Endothelial cell (in vitro differentiated cells): ENCODE measurements around the gene CNTN4. TPM values are rescaled to one million over a fixed set of nuclear protein-coding genes. Genes with fewer than 3 reads are reported as not detected.

ENCODE experiments used
- DNase-seq: peaks from one replicate; pipeline ENCODE4 v3.0.0; 2021; ENCODE audit warnings: low spot score
- H3K27ac Mint-ChIP-seq: one replicate; pipeline ENCODE4 v1.8.0; 2021; ENCODE audit warnings: mixed read lengths, inconsistent platforms; ENCODE audit not compliant: unreplicated experiment
- H3K27me3 Mint-ChIP-seq: one replicate; pipeline ENCODE4 v1.8.0; 2021; ENCODE audit warnings: mild to moderate bottlenecking, moderate library complexity, mixed read lengths, inconsistent platforms; ENCODE audit not compliant: unreplicated experiment
- H3K36me3 Mint-ChIP-seq: one replicate; pipeline ENCODE4 v1.8.0; 2021; ENCODE audit warnings: mild to moderate bottlenecking, low read depth, mixed read lengths, inconsistent platforms; ENCODE audit not compliant: unreplicated experiment
- H3K4me1 Mint-ChIP-seq: one replicate; pipeline ENCODE4 v1.8.0; 2021; ENCODE audit warnings: mild to moderate bottlenecking, mixed read lengths, inconsistent platforms; ENCODE audit not compliant: unreplicated experiment
- H3K4me3 Mint-ChIP-seq: one replicate; pipeline ENCODE4 v1.8.0; 2021; ENCODE audit warnings: mild to moderate bottlenecking, mixed read lengths, inconsistent platforms; ENCODE audit not compliant: unreplicated experiment
- H3K9me3 Mint-ChIP-seq: one replicate; pipeline ENCODE4 v1.8.0; 2021; ENCODE audit warnings: mixed read lengths, inconsistent platforms; ENCODE audit not compliant: unreplicated experiment
- CTCF ChIP-seq: fragments of 200-600 bp; sonication (generic); IDR thresholded peaks from one replicate; pipeline ENCODE4 v1.5.0; 2021; ENCODE audit warnings: antibody characterized with exemption; ENCODE audit not compliant: unreplicated experiment
- total RNA-seq: library from RNA; stranded (reverse); fragmentation: NEBNext Ultra II Directional; extraction: Animal tissue kit (Norgen Biotek cat#: 25700); gene quantifications from one replicate; pipeline ENCODE4 v1.2.1, GENCODE V29; 2021; ENCODE audit not compliant: unreplicated experiment

Gene CNTN4
- total RNA-seq, 1 donor from 2014 or later: not detected

GRCh38 chr3:2096216-2096615 lies 2.5 kb upstream of the CNTN4 start:
- Mint-ChIP-seq H3K36me3 (peaks cover 11% of the 10 kb centered on the region), H3K4me1 (peaks cover 2% of the 10 kb centered on the region), H3K9me3 (peaks cover 49% of the 10 kb centered on the region), H3K27me3 (peaks cover 9% of the 10 kb centered on the region), H3K27ac (no peak overlapping the region), H3K4me3 (no peak overlapping the region)
- DNase-seq: no peak
- TF ChIP-seq CTCF: no peak

- Mint-ChIP-seq H3K27ac (peak overlapping the region; percentile 77), H3K9me3 (peaks cover 54% of the 10 kb centered on the region), H3K27me3 (peaks cover 9% of the 10 kb centered on the region), H3K4me3 (no peak overlapping the region), H3K36me3 (peaks cover 15% of the 10 kb centered on the region), H3K4me1 (peaks cover 2% of the 10 kb centered on the region)
- no peak for TF ChIP-seq CTCF
- DNase-seq: no peak
Observed at GRCh38 chr3:2097641-2098191, 950 bp upstream of the CNTN4 start.

- H3K4me1 Mint-ChIP-seq: peaks cover 2% of the 10 kb centered on the region
- H3K4me3 Mint-ChIP-seq: no peak overlapping the region
- H3K36me3 Mint-ChIP-seq: peaks cover 15% of the 10 kb centered on the region
- no peak for TF ChIP-seq CTCF
- H3K27ac Mint-ChIP-seq: no peak overlapping the region
- H3K9me3 Mint-ChIP-seq: peaks cover 44% of the 10 kb centered on the region
- H3K27me3 Mint-ChIP-seq: peaks cover 9% of the 10 kb centered on the region
- no peak for DNase-seq
Observed at GRCh38 chr3:2099028-2099671, 484 bp downstream of the CNTN4 start.

- no peak for DNase-seq
- peak overlapping the region; percentile 71 for H3K4me3 Mint-ChIP-seq
- peaks cover 9% of the 10 kb centered on the region for H3K27me3 Mint-ChIP-seq
- peaks cover 2% of the 10 kb centered on the region for H3K4me1 Mint-ChIP-seq
- peaks cover 15% of the 10 kb centered on the region for H3K36me3 Mint-ChIP-seq
- H3K9me3 Mint-ChIP-seq: peaks cover 40% of the 10 kb centered on the region
- TF ChIP-seq CTCF: no peak
- no peak overlapping the region for H3K27ac Mint-ChIP-seq
Observed at GRCh38 chr3:2099779-2100191, 1.1 kb downstream of the CNTN4 start.

GRCh38 chr3:2106438-2106837 lies 7.8 kb downstream of the CNTN4 start:
- Mint-ChIP-seq H3K27ac (no peak overlapping the region), H3K36me3 (peaks cover 10% of the 10 kb centered on the region)

More at GRCh38 chr3:2106438-2106837, 7.8 kb downstream of the CNTN4 start:
- Mint-ChIP-seq H3K9me3 (peaks cover 49% of the 10 kb centered on the region), H3K4me3 (no peak overlapping the region), H3K27me3 (peaks cover 2% of the 10 kb centered on the region), H3K4me1 (no peaks in the 10 kb centered on the region)
- no peak for TF ChIP-seq CTCF
- no peak for DNase-seq
